HL-60 (cell line): Measurements from ENCODE around the gene RHBDL1.

Source experiments
- DNase-seq, 2 experiments: peaks; one replicate each; pipeline ENCODE4 v3.0.0-alpha.2; 2010 to 2020; ENCODE audit warnings: low read depth in 1 of 2, low spot score in 1 of 2
- H3K27ac ChIP-seq: fragments of 250-450 bp; sonication (Bioruptor Pico); replicated peaks from 2 replicates; pipeline ENCODE4 v1.5.1; 2020; ENCODE audit warnings: mild to moderate bottlenecking, moderate library complexity
- H3K27me3 ChIP-seq: fragments of 250-450 bp; sonication (Bioruptor Pico); 2 replicates; pipeline ENCODE4 v1.5.1; 2021; ENCODE audit warnings: mild to moderate bottlenecking, moderate library complexity; ENCODE audit not compliant: insufficient read depth, poor library complexity, severe bottlenecking
- H3K4me3 ChIP-seq: replicated peaks from 2 replicates; pipeline ENCODE4 v1.5.1; 2011; ENCODE audit warnings: mild to moderate bottlenecking, control low read depth, low read length; ENCODE audit not compliant: insufficient read depth
- GABPA ChIP-seq: IDR thresholded peaks from 2 replicates; pipeline ENCODE4 v1.6.1; 2012; ENCODE audit warnings: low read depth
- POLR2AphosphoS5 ChIP-seq: IDR thresholded peaks from 2 replicates; pipeline ENCODE4 v1.6.1; 2012; ENCODE audit warnings: low read depth
- REST ChIP-seq: IDR thresholded peaks from 2 replicates; pipeline ENCODE4 v1.6.1; 2012; ENCODE audit warnings: low read depth; ENCODE audit not compliant: insufficient replicate concordance
- SPI1 ChIP-seq: IDR thresholded peaks from 2 replicates; pipeline ENCODE4 v1.6.1; 2012; ENCODE audit warnings: low read depth, mild to moderate bottlenecking, borderline replicate concordance
- TF ChIP-seq, protein P1 (sequence below): IDR thresholded peaks from one replicate; pipeline ENCODE4 v1.5.1; 2011; ENCODE audit warnings: low read length, control low read depth, inconsistent platforms; ENCODE audit not compliant: insufficient read depth

RHBDL1 gene

DNA sequence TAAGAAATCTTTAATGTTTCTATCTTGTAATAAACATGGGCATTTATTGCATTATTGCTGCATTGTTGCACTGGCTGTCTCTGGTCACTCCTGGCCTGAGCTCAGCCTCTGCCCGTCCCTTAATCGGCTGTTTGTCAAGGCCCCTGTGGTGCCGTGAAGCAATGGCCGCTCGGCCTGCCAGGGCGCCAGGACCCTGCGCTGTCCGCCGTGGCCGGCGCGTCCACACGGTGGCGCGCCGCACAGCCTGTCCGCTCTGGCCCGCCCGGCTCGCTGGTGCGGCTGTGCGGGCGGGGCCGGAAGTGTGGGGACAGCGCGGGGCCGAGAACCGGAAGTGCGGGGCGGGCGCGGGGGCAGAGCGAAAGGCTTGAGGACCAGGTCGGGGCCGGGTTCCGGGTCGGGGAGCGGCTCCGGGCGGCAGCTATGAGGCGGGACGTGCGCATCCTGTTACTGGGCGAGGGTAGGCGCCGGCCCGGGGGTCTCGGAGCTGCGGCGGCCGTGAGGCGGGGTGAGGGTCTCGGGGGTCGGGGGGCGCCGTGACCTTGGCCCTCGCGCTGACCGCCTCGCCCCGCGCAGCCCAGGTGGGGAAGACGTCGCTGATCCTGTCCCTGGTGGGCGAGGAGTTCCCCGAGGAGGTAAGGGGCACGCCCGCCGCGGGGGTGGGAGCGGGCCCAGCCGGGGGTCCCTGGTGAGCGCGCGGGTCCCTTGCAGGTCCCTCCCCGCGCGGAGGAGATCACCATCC lies 7.5 kb upstream of the RHBDL1 start, which contains the start of gene RHOT2:
TSS of gene RHOT2 (plus strand) at position 353 of the 739 bp plus-strand sequence. CDS start at position 421, 68 bp downstream.
- peak in 1 of 2 experiments; percentile 90 for DNase-seq
- Histone ChIP-seq H3K4me3 (peak within 1 kb of the TSS; percentile 97), H3K27me3 (no peaks in the 10 kb centered on the region), H3K27ac (peak within 1 kb of the TSS; percentile 76)
- TF ChIP-seq, protein P1, sequence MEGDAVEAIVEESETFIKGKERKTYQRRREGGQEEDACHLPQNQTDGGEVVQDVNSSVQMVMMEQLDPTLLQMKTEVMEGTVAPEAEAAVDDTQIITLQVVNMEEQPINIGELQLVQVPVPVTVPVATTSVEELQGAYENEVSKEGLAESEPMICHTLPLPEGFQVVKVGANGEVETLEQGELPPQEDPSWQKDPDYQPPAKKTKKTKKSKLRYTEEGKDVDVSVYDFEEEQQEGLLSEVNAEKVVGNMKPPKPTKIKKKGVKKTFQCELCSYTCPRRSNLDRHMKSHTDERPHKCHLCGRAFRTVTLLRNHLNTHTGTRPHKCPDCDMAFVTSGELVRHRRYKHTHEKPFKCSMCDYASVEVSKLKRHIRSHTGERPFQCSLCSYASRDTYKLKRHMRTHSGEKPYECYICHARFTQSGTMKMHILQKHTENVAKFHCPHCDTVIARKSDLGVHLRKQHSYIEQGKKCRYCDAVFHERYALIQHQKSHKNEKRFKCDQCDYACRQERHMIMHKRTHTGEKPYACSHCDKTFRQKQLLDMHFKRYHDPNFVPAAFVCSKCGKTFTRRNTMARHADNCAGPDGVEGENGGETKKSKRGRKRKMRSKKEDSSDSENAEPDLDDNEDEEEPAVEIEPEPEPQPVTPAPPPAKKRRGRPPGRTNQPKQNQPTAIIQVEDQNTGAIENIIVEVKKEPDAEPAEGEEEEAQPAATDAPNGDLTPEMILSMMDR, result peak; percentile 75
- peak; percentile 56 for TF ChIP-seq POLR2AphosphoS5
- TF ChIP-seq SPI1, result peak; percentile 46; the same call in 1 of the 2 replicates
- TF ChIP-seq GABPA, result peak; percentile 95
- TF ChIP-seq REST, result peak; percentile 44

DNA sequence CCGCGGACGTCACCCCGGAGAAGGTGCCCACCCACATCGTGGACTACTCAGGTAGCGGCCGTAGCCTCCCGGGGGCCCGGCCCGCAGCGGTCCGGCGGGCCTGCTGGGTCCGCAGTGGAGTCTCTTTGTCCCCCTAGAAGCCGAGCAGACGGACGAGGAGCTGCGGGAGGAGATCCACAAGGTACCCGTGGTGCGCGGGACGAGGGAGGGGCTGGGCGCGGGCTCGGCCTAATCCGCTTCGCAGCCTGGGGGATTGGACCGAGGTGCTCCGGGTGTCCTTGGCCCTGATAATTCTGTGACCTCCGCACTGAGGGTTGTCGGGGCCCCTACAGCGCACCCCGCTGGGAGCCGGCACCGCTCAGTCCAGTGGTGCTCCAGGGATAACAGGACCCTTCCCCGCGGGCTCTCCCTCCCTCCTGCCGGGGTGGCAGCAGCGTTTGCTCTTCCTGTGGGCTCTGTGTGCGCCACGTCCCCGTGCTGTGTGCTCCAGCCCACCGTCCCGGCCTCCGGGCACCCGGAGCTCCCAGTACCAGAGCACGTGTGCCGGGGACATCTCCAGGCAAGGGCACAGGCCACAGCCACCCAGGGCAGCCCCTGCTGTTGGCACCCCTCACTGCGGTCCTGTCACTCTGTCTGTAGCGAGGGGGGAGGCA lies 6.8 kb upstream of the RHBDL1 start:
- no peak for DNase-seq
- Histone ChIP-seq H3K27me3 (no peaks in the 10 kb centered on the region), H3K4me3 (peak overlapping the region; percentile 97), H3K27ac (peak overlapping the region; percentile 76)
- TF ChIP-seq REST (no peak), GABPA (no peak), SPI1 (no peak)
- TF ChIP-seq, protein P1, result no peak

GRCh38 chr16:669666-670065 lies 5.8 kb upstream of the RHBDL1 start:
- TF ChIP-seq GABPA (no peak), REST (no peak), POLR2AphosphoS5 (no peak), SPI1 (no peak)
- TF ChIP-seq, protein P1, result no peak
- DNase-seq, result no peak
- H3K4me3 ChIP-seq, result no peak overlapping the region; the same call in 1 of the 2 replicates
- H3K27me3 ChIP-seq, result no peaks in the 10 kb centered on the region
- H3K27ac ChIP-seq, result no peak overlapping the region
